ENCODE data around the gene TMEM121. TPM values are rescaled to one million over a fixed set of nuclear protein-coding genes. Genes with fewer than 3 reads are reported as not detected.

TMEM121 gene
- polyA plus RNA-seq, 1 donor (not counting 4 experiments of a cell fraction or from before 2014, with no cell fraction given): 0.18 TPM

- no peaks in the 10 kb centered on the region for H3K9me3 ChIP-seq (ENCODE audit: control insufficient read depth, low read depth, low read length)
- H3K4me2 ChIP-seq (ENCODE audit: control insufficient read depth, extremely low read depth, insufficient read depth, low read depth, low read length): no peak overlapping the region
- no peak overlapping the region for H3K9ac ChIP-seq (ENCODE audit: control insufficient read depth, extremely low read depth, insufficient read depth, low read length)
- FAIRE-seq: no peak
- H3K4me1 ChIP-seq (ENCODE audit: control insufficient read depth, extremely low read depth, insufficient read depth, low read length): peaks cover 4% of the 10 kb centered on the region
- no peak overlapping the region for H3K4me3 ChIP-seq (ENCODE audit: control insufficient read depth in 2 of 3, extremely low read depth in 1 of 3, insufficient read depth in 2 of 3, low read depth in 1 of 3, low read length in 3 of 3)
- dilution Hi-C loops (cut with MboI; ENCODE audit: extremely low pct_ligation_motif_present, low sequenced_read_pairs): no loop called here
- no peaks in the 10 kb centered on the region for H3K36me3 ChIP-seq (ENCODE audit: control insufficient read depth in 2 of 2, extremely low read depth in 1 of 2, insufficient read depth in 2 of 2, low read length in 2 of 2)
- no peaks in the 10 kb centered on the region for H3K9me1 ChIP-seq (ENCODE audit: control insufficient read depth, extremely low read depth, insufficient read depth, low read length)
- H3K79me2 ChIP-seq (ENCODE audit: control insufficient read depth, insufficient read depth, low read length): no peaks in the 10 kb centered on the region
- TF ChIP-seq EZH2 (IDR thresholded peaks at IDR 0.05; ENCODE audit: low read length) (no peak), CTCF (optimal IDR thresholded peaks at IDR 0.05 in 1 of 3, IDR thresholded peaks at IDR 0.05 in 1 of 3, conservative IDR thresholded peaks at IDR 0.05 in 1 of 3; ENCODE audit: extremely low read depth in 1 of 3, insufficient read depth in 2 of 3, low read length in 3 of 3) (no peak)
- no peaks in the 10 kb centered on the region for H4K20me1 ChIP-seq (ENCODE audit: control insufficient read depth, extremely low read depth, insufficient read depth, low read length)
- H3K27me3 ChIP-seq (ENCODE audit: control insufficient read depth, extremely low read depth, insufficient read depth, low read length): no peaks in the 10 kb centered on the region
- DNase-seq (ENCODE audit: low read depth, low spot score): no peak
- no peak overlapping the region for H3K27ac ChIP-seq (ENCODE audit: control insufficient read depth, insufficient read depth, low read length)
- no peak overlapping the region for H2AFZ ChIP-seq (ENCODE audit: control insufficient read depth, low read length)
Observed at GRCh38 chr14:105508069-105508468, 18.3 kb upstream of the TMEM121 start.

- Histone ChIP-seq H4K20me1 (ENCODE audit: control insufficient read depth, extremely low read depth, insufficient read depth, low read length) (no peaks in the 10 kb centered on the region), H3K27me3 (ENCODE audit: control insufficient read depth, extremely low read depth, insufficient read depth, low read length) (no peaks in the 10 kb centered on the region), H3K9ac (ENCODE audit: control insufficient read depth, extremely low read depth, insufficient read depth, low read length) (no peak overlapping the region), H2AFZ (ENCODE audit: control insufficient read depth, low read length) (no peak overlapping the region), H3K36me3 (ENCODE audit: control insufficient read depth in 2 of 2, extremely low read depth in 1 of 2, insufficient read depth in 2 of 2, low read length in 2 of 2) (no peaks in the 10 kb centered on the region), H3K9me3 (ENCODE audit: control insufficient read depth, low read depth, low read length) (no peaks in the 10 kb centered on the region), H3K4me2 (ENCODE audit: control insufficient read depth, extremely low read depth, insufficient read depth, low read depth, low read length) (no peak overlapping the region), H3K79me2 (ENCODE audit: control insufficient read depth, insufficient read depth, low read length) (no peaks in the 10 kb centered on the region), H3K4me1 (ENCODE audit: control insufficient read depth, extremely low read depth, insufficient read depth, low read length) (peaks cover 4% of the 10 kb centered on the region), H3K9me1 (ENCODE audit: control insufficient read depth, extremely low read depth, insufficient read depth, low read length) (no peaks in the 10 kb centered on the region), H3K27ac (ENCODE audit: control insufficient read depth, insufficient read depth, low read length) (no peak overlapping the region), H3K4me3 (ENCODE audit: control insufficient read depth in 2 of 3, extremely low read depth in 1 of 3, insufficient read depth in 2 of 3, low read depth in 1 of 3, low read length in 3 of 3) (no peak overlapping the region)
- DNase-seq (ENCODE audit: low read depth, low spot score) (no peak), FAIRE-seq (no peak)
- TF ChIP-seq CTCF (optimal IDR thresholded peaks at IDR 0.05 in 1 of 3, IDR thresholded peaks at IDR 0.05 in 1 of 3, conservative IDR thresholded peaks at IDR 0.05 in 1 of 3; ENCODE audit: extremely low read depth in 1 of 3, insufficient read depth in 2 of 3, low read length in 3 of 3): no peak
- dilution Hi-C loops (cut with MboI; ENCODE audit: extremely low pct_ligation_motif_present, low sequenced_read_pairs): no loop called here
Observed at GRCh38 chr14:105508601-105509000, 17.8 kb upstream of the TMEM121 start.

All from keratinocyte (primary cell).